Endothelial cell of umbilical vein (primary cell): Measurements from ENCODE around the gene ANO4. TPM values are rescaled to one million over a fixed set of nuclear protein-coding genes. Genes with fewer than 3 reads are reported as not detected.

ENCODE experiments used
- BruUV-seq: library from RNA; stranded (reverse); fragments of 400-500 nt; replicated peaks from 2 replicates; lab custom pipeline; 2021; lab: Mats Ljungman, UMichigan
- CTCF ChIA-PET: fragments of 300-600, 350-600 bp; sonication (Branson Sonifier 250); formaldehyde crosslinking; loops from one replicate; lab custom pipeline; 2021; ENCODE audit warnings: antibody characterized with exemption, inconsistent platforms; lab: Charles Lee
- POLR2A ChIA-PET: fragments of 300-600, 350-600 bp; sonication (Branson Sonifier 250); formaldehyde crosslinking; loops from one replicate; lab custom pipeline; 2021; ENCODE audit warnings: antibody characterized with exemption, inconsistent platforms; lab: Charles Lee
- DNase-seq: peaks from one replicate; pipeline ENCODE4 v3.0.0-alpha.2; 2011; ENCODE audit warnings: low read depth, low spot score
- FAIRE-seq: peaks from 2 replicates; lab custom pipeline; 2011; peaks lifted over from hg19 to GRCh38; lab: Jason Lieb, UNC
- H2AFZ ChIP-seq: 2 replicates; pipeline ENCODE4 v1.6.0; 2012; ENCODE audit warnings: low read depth, low read length, control low read depth, inconsistent platforms
- H3K27ac ChIP-seq: 2 replicates; pipeline ENCODE4 v1.5.1; 2011; ENCODE audit warnings: low read depth, mild to moderate bottlenecking, control low read depth, low read length, moderate library complexity; ENCODE audit not compliant: insufficient read depth
- H3K27me3 ChIP-seq, 2 experiments: 2 replicates each; pipeline versions ENCODE4 v1.6.0 to v1.6.1; 2011; ENCODE audit warnings: low read length in 2 of 2, mixed read lengths in 1 of 2; ENCODE audit not compliant: control insufficient read depth in 2 of 2, insufficient read depth in 2 of 2
- H3K36me3 ChIP-seq, 2 experiments: 2 replicates in 1 of 2; 3 replicates in 1 of 2; pipeline ENCODE4 v1.5.1; 2011; ENCODE audit warnings: low read length in 2 of 2, mild to moderate bottlenecking in 1 of 2, moderate library complexity in 1 of 2; ENCODE audit not compliant: control insufficient read depth in 2 of 2, insufficient read depth in 2 of 2; ENCODE audit errors: extremely low read depth in 1 of 2
- H3K4me1 ChIP-seq: 3 replicates; pipeline ENCODE4 v1.5.1; 2011; ENCODE audit warnings: mild to moderate bottlenecking, low read length; ENCODE audit not compliant: control insufficient read depth, insufficient read depth; ENCODE audit errors: extremely low read depth
- H3K4me2 ChIP-seq: 2 replicates; pipeline ENCODE4 v1.6.1; 2011; ENCODE audit warnings: low read length, control low read depth, mixed read lengths; ENCODE audit not compliant: insufficient read depth
- H3K4me3 ChIP-seq, 3 experiments: fragments of 200-600 bp in 1 of 3; sonication (generic), shearing (Covaris generic) in 1 of 3; replicated peaks in 1 of 3; 2 replicates each; pipeline ENCODE4 v1.5.1; 2011 to 2016; ENCODE audit warnings: control low read depth in 3 of 3, low read length in 3 of 3, mild to moderate bottlenecking in 2 of 3, inconsistent platforms in 1 of 3, low read depth in 1 of 3, moderate library complexity in 1 of 3; ENCODE audit not compliant: insufficient read depth in 1 of 3
- H3K79me2 ChIP-seq: 2 replicates; pipeline ENCODE4 v1.6.0; 2012; ENCODE audit warnings: low read length, inconsistent platforms; ENCODE audit not compliant: control insufficient read depth, insufficient read depth
- H3K9ac ChIP-seq: replicated peaks from 2 replicates; pipeline ENCODE3; 2011; ENCODE audit warnings: low read length, control low read depth; ENCODE audit not compliant: insufficient read depth; ENCODE audit errors: extremely low read depth
- H3K9me1 ChIP-seq: replicated peaks from 3 replicates; pipeline ENCODE4 v1.6.0; 2011; ENCODE audit warnings: mild to moderate bottlenecking, low read length; ENCODE audit not compliant: control insufficient read depth, insufficient read depth; ENCODE audit errors: extremely low read depth
- H3K9me3 ChIP-seq: replicated peaks from 2 replicates; pipeline ENCODE4 v1.5.1; 2012; ENCODE audit warnings: low read length, inconsistent platforms; ENCODE audit not compliant: control insufficient read depth, insufficient read depth
- H4K20me1 ChIP-seq: replicated peaks from 2 replicates; pipeline ENCODE3; 2011; ENCODE audit warnings: mild to moderate bottlenecking, low read length; ENCODE audit not compliant: control insufficient read depth, insufficient read depth; ENCODE audit errors: extremely low read depth
- CTCF ChIP-seq, 2 donors: IDR thresholded peaks; 1 replicate in 1 of 2; 2 replicates in 1 of 2; pipeline ENCODE4 v1.5.1; 2011; ENCODE audit warnings: low read length in 2 of 2, mild to moderate bottlenecking in 2 of 2, moderate library complexity in 2 of 2, control low read depth in 1 of 2, inconsistent platforms in 1 of 2, low read depth in 1 of 2; ENCODE audit not compliant: insufficient read depth in 1 of 2; ENCODE audit errors: extremely low read depth in 1 of 2
- EZH2 ChIP-seq: IDR thresholded peaks from 2 replicates; pipeline ENCODE4 v1.6.1; 2012; ENCODE audit warnings: borderline replicate concordance, low read depth, mild to moderate bottlenecking, moderate library complexity, low read length, inconsistent platforms; ENCODE audit not compliant: severe bottlenecking
- FOS ChIP-seq: IDR thresholded peaks from 2 replicates; pipeline ENCODE4 v1.6.1; 2011; ENCODE audit warnings: mild to moderate bottlenecking, low read length, moderate library complexity, borderline replicate concordance; ENCODE audit not compliant: insufficient read depth
- GATA2 ChIP-seq: IDR thresholded peaks from 2 replicates; pipeline ENCODE4 v1.7.0; 2011; ENCODE audit warnings: low read depth, mild to moderate bottlenecking, moderate library complexity, mixed read lengths, low read length; ENCODE audit not compliant: insufficient read length, insufficient read depth
- JUN ChIP-seq: IDR thresholded peaks from 2 replicates; pipeline ENCODE4 v1.6.1; 2011; ENCODE audit warnings: borderline replicate concordance, low read depth; ENCODE audit not compliant: insufficient read length, insufficient read depth
- MAX ChIP-seq: IDR thresholded peaks from 2 replicates; pipeline ENCODE4 v1.6.1; 2011; ENCODE audit not compliant: insufficient read depth, insufficient read length
- MYC ChIP-seq: IDR thresholded peaks from one replicate; pipeline ENCODE4 v1.6.1; 2011; ENCODE audit warnings: mild to moderate bottlenecking, low read depth, low read length
- POLR2A ChIP-seq: IDR thresholded peaks from 2 replicates; pipeline ENCODE4 v1.6.1; 2012; ENCODE audit warnings: low read depth, mild to moderate bottlenecking, control low read depth, low read length
- POLR2AphosphoS5 ChIP-seq: IDR thresholded peaks from 2 replicates; pipeline ENCODE4 v1.6.1; 2012; ENCODE audit warnings: low read depth, mild to moderate bottlenecking, control low read depth, low read length, moderate library complexity; ENCODE audit not compliant: insufficient read depth
- dilution Hi-C: fragments of 300-500 bp; cut with MboI; formaldehyde crosslinking; loops from one replicate; pipeline ENCODE4 v1.15.0; 2019; ENCODE audit warnings: low sequenced_read_pairs; ENCODE audit not compliant: extremely low pct_ligation_motif_present
- intact Hi-C: fragments of 100-400 bp; cut with micrococcal nuclease; formaldehyde crosslinking; loops from one replicate; pipeline ENCODE4 v1.10.0; 2022
- polyA plus RNA-seq, 4 experiments: library from polyadenylated mRNA; depleted of rRNA in 3 of 4; stranded (reverse) in 3 of 4; unstranded in 1 of 4; fragments of >200 nt; gene quantifications; 2 replicates each; pipeline versions ENCODE4 v1.2.1 to v1.2.3, GENCODE V29; 2011 to 2012; ENCODE audit warnings: missing spikeins in 1 of 4
- total RNA-seq: library from RNA; stranded (reverse); gene quantifications from 2 replicates; pipeline ENCODE4 v1.2.3, GENCODE V29; 2021

Gene ANO4
- total and polyA plus RNA-seq, 2 donors (not counting 3 experiments of a cell fraction or from before 2014, with no cell fraction given) = 0.25 TPM; not detected in 1

GRCh38 chr12:100904270-100904669, 109.7 kb downstream of the ANO4 start:
- ChIA-PET POLR2A (no interaction called here), CTCF (no interaction called here)
- Histone ChIP-seq H3K9ac (no peak overlapping the region), H3K9me3 (no peaks in the 10 kb centered on the region), H3K9me1 (no peaks in the 10 kb centered on the region), H3K27me3 (no peaks in the 10 kb centered on the region), H4K20me1 (no peaks in the 10 kb centered on the region), H3K27ac (no peak overlapping the region), H2AFZ (no peak overlapping the region), H3K36me3 (no peaks in the 10 kb centered on the region), H3K4me1 (no peaks in the 10 kb centered on the region), H3K4me3 (no peak overlapping the region), H3K4me2 (no peak overlapping the region), H3K79me2 (no peaks in the 10 kb centered on the region)
- TF ChIP-seq POLR2A = no peak
- TF ChIP-seq FOS = no peak
- TF ChIP-seq MAX = no peak
- TF ChIP-seq EZH2 = no peak
- TF ChIP-seq MYC = no peak
- TF ChIP-seq GATA2 = no peak
- TF ChIP-seq JUN = no peak
- TF ChIP-seq POLR2AphosphoS5 = no peak
- TF ChIP-seq CTCF (IDR thresholded peaks at IDR 0.05; ENCODE audit: extremely low read depth in 1 of 2, insufficient read depth in 1 of 2, low read depth in 1 of 2, low read length in 2 of 2) = no peak
- intact Hi-C loops = no loop called here
- dilution Hi-C loops = no loop called here
- FAIRE-seq (no peak), DNase-seq (no peak)
- BruUV-seq = no TSS peak
